ENCODE data around the gene CST4. TPM values are rescaled to one million over a fixed set of nuclear protein-coding genes. Genes with fewer than 3 reads are reported as not detected.
"Not testable (repeated sequence)": the region's sequence is repeated elsewhere in the genome, so short reads cannot be mapped to it uniquely, and the experiment has no call there.

The CST4 gene, protein sequence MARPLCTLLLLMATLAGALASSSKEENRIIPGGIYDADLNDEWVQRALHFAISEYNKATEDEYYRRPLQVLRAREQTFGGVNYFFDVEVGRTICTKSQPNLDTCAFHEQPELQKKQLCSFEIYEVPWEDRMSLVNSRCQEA
- total RNA-seq, result not detected

DNA sequence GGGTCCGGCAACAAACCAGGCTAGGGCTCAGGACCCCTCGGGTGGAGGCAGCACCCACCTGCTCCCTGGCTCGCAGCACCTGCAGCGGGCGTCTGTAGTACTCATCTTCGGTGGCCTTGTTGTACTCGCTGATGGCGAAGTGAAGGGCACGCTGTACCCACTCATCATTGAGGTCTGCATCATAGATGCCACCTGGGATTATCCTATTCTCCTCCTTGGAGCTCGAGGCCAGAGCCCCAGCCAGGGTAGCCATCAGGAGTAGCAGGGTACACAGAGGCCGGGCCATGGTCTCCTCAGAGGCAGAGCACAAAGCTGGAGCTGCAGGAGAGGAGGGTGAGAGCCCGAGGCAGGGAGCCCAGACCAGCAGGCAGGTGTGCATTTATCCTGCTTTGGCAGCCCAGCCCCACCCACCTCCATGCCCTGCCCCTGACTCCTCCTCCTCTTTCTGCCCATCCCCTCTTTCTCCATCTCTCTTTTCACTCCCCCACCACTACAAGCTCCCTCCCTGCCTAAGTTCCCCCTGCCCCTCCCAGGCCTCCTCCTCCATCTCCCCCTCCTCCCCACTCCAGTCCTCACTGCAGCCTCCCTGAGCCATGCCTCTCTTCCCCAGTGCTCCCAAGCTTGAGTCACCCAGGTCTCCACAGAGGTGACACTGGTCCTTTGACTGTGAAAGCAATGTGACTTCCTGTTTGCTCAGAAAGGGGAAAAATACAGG is at the start of gene CST4:
Gene CST4, minus strand, starts transcription at position 355 of the 715 bp plus-strand sequence. Its CDS starts 69 bp downstream, at position 286.
- H3K36me3 ChIP-seq; H3K27me3 ChIP-seq (replicated peaks; ENCODE audit: insufficient read depth); H3K27ac ChIP-seq; H3K9me3 ChIP-seq; H3K4me1 ChIP-seq (ENCODE audit: control insufficient read depth in 1 of 2, low read depth in 2 of 2); ATAC-seq (ENCODE audit: insufficient number of reproducible peaks, low FRiP score, low read depth); H3K4me3 ChIP-seq; DNase-seq (ENCODE audit: low spot score): not testable (repeated sequence)

GRCh38 chr20:23735391-23735790 is 46.6 kb upstream of the CST4 start:
- not testable (repeated sequence) for H3K4me1 ChIP-seq (ENCODE audit: control insufficient read depth in 1 of 2, low read depth in 2 of 2); ATAC-seq (ENCODE audit: insufficient number of reproducible peaks, low FRiP score, low read depth); H3K36me3 ChIP-seq; H3K27ac ChIP-seq; DNase-seq (ENCODE audit: low spot score); H3K9me3 ChIP-seq; H3K4me3 ChIP-seq; H3K27me3 ChIP-seq (replicated peaks; ENCODE audit: insufficient read depth)

DNA sequence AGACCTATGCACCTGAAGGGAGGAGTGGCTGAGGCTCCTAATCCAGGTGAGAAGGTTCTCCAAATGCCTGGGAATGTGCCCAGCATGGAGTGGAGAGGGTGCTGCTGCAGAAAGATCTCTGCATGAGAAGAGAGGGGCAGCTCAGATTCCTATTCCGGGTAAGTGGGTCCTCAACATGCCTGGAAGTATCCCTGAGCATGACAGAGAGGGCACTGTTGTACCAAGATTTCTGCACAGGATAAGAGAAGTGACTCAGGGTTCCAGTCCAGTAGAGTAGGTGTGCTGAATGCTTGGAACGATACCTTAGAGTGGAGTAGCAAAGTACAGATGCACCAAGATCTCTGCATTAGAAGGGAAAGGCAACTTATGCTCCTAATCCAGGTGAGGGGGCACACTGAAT is 46.1 kb upstream of the CST4 start:
- H3K4me3 ChIP-seq; H3K9me3 ChIP-seq; H3K27me3 ChIP-seq (replicated peaks; ENCODE audit: insufficient read depth); H3K4me1 ChIP-seq (ENCODE audit: control insufficient read depth in 1 of 2, low read depth in 2 of 2); H3K36me3 ChIP-seq; DNase-seq (ENCODE audit: low spot score); H3K27ac ChIP-seq; ATAC-seq (ENCODE audit: insufficient number of reproducible peaks, low FRiP score, low read depth): not testable (repeated sequence)

DNA sequence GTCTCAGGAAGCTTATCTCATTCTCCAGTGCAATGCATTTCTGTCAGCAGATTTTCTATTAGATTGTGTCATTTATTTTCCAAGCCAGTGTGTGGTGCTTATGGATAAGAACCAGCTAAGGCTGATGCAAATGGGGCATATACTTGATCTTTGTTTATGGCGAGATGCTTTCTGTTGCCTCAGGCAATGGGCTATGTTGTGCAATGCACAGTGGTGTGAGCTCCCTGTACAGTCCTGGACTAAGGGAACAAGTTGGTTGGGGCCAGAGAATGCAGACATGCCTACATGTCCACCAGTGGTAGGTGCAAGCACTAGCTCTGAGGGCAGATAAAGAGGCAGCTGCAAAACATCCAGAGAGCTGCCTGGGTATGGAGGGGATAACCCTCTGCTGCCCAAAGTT is 45.6 kb upstream of the CST4 start:
- not testable (repeated sequence) for H3K4me3 ChIP-seq; DNase-seq (ENCODE audit: low spot score); H3K9me3 ChIP-seq; ATAC-seq (ENCODE audit: insufficient number of reproducible peaks, low FRiP score, low read depth); H3K27me3 ChIP-seq (replicated peaks; ENCODE audit: insufficient read depth); H3K4me1 ChIP-seq (ENCODE audit: control insufficient read depth in 1 of 2, low read depth in 2 of 2); H3K27ac ChIP-seq; H3K36me3 ChIP-seq

DNA sequence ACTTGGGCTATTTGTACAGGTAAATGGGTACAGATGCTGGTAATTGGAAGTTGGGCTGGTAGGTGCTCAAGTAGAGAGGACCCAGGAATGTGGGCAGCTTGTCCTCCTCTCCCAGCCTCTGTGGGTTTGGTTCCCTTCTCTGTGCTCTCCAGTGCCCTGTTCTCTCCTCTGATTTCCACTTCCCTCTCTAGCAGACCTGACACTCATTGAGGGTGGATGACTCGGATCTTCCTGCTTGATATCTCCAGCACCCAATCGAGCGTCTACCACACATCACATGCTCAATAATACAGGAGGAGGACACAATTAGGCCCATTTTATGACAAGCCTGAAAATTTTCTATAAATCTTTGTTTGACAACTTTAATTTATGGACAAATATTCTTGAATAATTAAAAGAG is 38.2 kb upstream of the CST4 start:
- TF ChIP-seq, protein P1, sequence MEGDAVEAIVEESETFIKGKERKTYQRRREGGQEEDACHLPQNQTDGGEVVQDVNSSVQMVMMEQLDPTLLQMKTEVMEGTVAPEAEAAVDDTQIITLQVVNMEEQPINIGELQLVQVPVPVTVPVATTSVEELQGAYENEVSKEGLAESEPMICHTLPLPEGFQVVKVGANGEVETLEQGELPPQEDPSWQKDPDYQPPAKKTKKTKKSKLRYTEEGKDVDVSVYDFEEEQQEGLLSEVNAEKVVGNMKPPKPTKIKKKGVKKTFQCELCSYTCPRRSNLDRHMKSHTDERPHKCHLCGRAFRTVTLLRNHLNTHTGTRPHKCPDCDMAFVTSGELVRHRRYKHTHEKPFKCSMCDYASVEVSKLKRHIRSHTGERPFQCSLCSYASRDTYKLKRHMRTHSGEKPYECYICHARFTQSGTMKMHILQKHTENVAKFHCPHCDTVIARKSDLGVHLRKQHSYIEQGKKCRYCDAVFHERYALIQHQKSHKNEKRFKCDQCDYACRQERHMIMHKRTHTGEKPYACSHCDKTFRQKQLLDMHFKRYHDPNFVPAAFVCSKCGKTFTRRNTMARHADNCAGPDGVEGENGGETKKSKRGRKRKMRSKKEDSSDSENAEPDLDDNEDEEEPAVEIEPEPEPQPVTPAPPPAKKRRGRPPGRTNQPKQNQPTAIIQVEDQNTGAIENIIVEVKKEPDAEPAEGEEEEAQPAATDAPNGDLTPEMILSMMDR (IDR thresholded peaks at IDR 0.05), result no peak
- DNase-seq (ENCODE audit: low spot score) (no peak), ATAC-seq (ENCODE audit: insufficient number of reproducible peaks, low FRiP score, low read depth) (no peak)
- Histone ChIP-seq H3K4me1 (ENCODE audit: control insufficient read depth in 1 of 2, low read depth in 2 of 2) (no peaks in the 10 kb centered on the region), H3K27me3 (replicated peaks; ENCODE audit: insufficient read depth) (no peaks in the 10 kb centered on the region), H3K36me3 (no peaks in the 10 kb centered on the region), H3K9me3 (no peaks in the 10 kb centered on the region), H3K27ac (no peak overlapping the region), H3K4me3 (no peak overlapping the region)

DNA sequence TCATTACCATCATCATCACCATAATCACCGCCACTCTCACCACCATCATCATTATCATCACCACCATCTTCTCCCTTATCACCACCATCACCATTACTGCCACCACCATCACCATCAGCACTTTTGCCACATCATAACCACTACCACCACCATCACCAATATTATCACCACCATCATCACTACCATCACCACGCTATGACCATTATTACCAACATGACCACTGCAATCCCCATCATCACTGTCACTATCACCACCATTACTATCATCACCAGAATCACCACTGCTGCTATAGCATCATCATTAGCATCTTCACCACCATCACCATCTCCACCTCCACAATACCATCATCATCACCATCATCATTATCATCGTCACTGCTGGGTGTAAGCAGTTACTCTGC is 36.3 kb upstream of the CST4 start:
- Histone ChIP-seq H3K27ac (no peak overlapping the region), H3K9me3 (no peaks in the 10 kb centered on the region), H3K4me1 (ENCODE audit: control insufficient read depth in 1 of 2, low read depth in 2 of 2) (no peaks in the 10 kb centered on the region), H3K27me3 (replicated peaks; ENCODE audit: insufficient read depth) (no peaks in the 10 kb centered on the region), H3K4me3 (no peak overlapping the region), H3K36me3 (no peaks in the 10 kb centered on the region)
- TF ChIP-seq, protein P1 (IDR thresholded peaks at IDR 0.05), result no peak
- ATAC-seq (ENCODE audit: insufficient number of reproducible peaks, low FRiP score, low read depth) (no peak), DNase-seq (ENCODE audit: low spot score) (no peak)

DNA sequence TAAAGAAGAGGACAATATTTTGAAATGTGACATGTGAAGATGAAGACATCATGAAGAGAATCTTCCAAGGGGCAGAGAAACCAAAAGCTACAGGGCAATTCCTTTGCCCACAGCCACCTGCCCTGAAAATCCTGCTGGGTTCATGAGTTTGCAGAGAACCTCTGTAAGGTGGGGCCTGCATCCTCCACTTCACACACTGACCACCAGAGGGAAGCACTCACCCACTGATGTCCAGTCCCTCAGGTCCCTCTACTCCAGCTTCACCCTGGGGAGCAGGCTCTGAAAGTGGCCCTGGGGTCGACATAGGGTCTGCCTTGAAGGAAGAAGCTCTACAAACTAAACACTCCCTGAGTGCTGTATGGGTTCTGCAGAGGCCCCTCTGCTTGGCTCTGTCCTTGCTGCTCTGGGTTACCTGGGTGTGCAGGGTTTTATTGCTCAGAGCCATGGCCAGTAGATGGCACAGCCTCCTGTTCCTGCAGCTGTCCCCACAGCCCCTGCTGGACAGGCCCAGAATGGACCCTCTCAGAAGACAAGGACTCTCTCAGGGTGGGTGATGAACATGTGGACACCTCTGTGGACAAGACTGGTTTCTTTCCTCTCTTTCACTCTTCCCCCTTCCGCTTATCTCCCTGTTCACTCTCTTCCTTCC is 34.9 kb upstream of the CST4 start:
- not testable (repeated sequence) for H3K9me3 ChIP-seq; DNase-seq (ENCODE audit: low spot score); H3K4me3 ChIP-seq; H3K27ac ChIP-seq; H3K36me3 ChIP-seq; H3K4me1 ChIP-seq (ENCODE audit: control insufficient read depth in 1 of 2, low read depth in 2 of 2); H3K27me3 ChIP-seq (replicated peaks; ENCODE audit: insufficient read depth); ATAC-seq (ENCODE audit: insufficient number of reproducible peaks, low FRiP score, low read depth)
- TF ChIP-seq, protein P1 (IDR thresholded peaks at IDR 0.05), result peak; percentile 41

GRCh38 chr20:23722851-23723250 is 34.0 kb upstream of the CST4 start:
- H3K9me3 ChIP-seq; H3K4me1 ChIP-seq (ENCODE audit: control insufficient read depth in 1 of 2, low read depth in 2 of 2); H3K27ac ChIP-seq; ATAC-seq (ENCODE audit: insufficient number of reproducible peaks, low FRiP score, low read depth); DNase-seq (ENCODE audit: low spot score); H3K4me3 ChIP-seq; H3K27me3 ChIP-seq (replicated peaks; ENCODE audit: insufficient read depth); H3K36me3 ChIP-seq: not testable (repeated sequence)

All from thoracic aorta (tissue), 2 donors.